Mucosa of descending colon (tissue), 3 donors: ENCODE results near the gene KAZN. TPM values are rescaled to one million over a fixed set of nuclear protein-coding genes. Genes with fewer than 3 reads are reported as not detected.

Experiments
- ATAC-seq: fragments of 200-7000 bp; cut with Tn5 transposase; one replicate; pipeline ENCODE4 v1.9.1; 2020; ENCODE audit warnings: mild to moderate bottlenecking, moderate library complexity
- DNase-seq, 3 donors: peaks; one replicate each; pipeline ENCODE4 v3.0.0-alpha.2; 2020
- H3K36me3 ChIP-seq: fragments of 200-600 bp; one replicate; pipeline ENCODE4 v1.8.0; 2021; ENCODE audit warnings: low read depth, mild to moderate bottlenecking
- H3K4me1 ChIP-seq: fragments of 200-600 bp; one replicate; pipeline ENCODE4 v1.8.0; 2021; ENCODE audit warnings: low read depth, mild to moderate bottlenecking
- H3K4me3 ChIP-seq: fragments of 200-600 bp; one replicate; pipeline ENCODE4 v1.8.0; 2021; ENCODE audit warnings: mild to moderate bottlenecking
- H3K9me3 ChIP-seq: fragments of 200-600 bp; one replicate; pipeline ENCODE4 v1.8.0; 2021; ENCODE audit warnings: mild to moderate bottlenecking
- intact Hi-C, 2 donors: fragments of 100-400 bp; cut with DNase I in 1 of 2; cut with micrococcal nuclease in 1 of 2; formaldehyde crosslinking; loops; one replicate each; pipeline versions ENCODE4 v1.11.0 to v1.11.1; 2022; cut with DNase I, micrococcal nuclease
- total RNA-seq, 3 donors: library from RNA; stranded (reverse); fragmentation: NEBNext Ultra II Directional in 2 of 3; extraction: Animal tissue kit (Norgen Biotek cat#: 25700) in 2 of 3; gene quantifications; one replicate each; pipeline versions ENCODE4 v1.2.1 to v1.2.4, GENCODE V29; 2021 to 2023
- TF ChIP-seq, protein P1 (sequence below): fragments of 200-600 bp; IDR thresholded peaks from one replicate; pipeline ENCODE4 v1.8.0; 2022; ENCODE audit warnings: antibody characterized with exemption, mild to moderate bottlenecking
- donor health status: DM: no; HTN: no; CAD: no; lungs with moderate emphysema.
- donor health status: DM: no; HTN: no; CAD: no.
- donor health status: DM: no; HTN: yes; CAD: no.

Gene KAZN
- total RNA-seq, 3 donors from 2014 or later: 9.7 to 21.9 (median 15.8) TPM

DNA sequence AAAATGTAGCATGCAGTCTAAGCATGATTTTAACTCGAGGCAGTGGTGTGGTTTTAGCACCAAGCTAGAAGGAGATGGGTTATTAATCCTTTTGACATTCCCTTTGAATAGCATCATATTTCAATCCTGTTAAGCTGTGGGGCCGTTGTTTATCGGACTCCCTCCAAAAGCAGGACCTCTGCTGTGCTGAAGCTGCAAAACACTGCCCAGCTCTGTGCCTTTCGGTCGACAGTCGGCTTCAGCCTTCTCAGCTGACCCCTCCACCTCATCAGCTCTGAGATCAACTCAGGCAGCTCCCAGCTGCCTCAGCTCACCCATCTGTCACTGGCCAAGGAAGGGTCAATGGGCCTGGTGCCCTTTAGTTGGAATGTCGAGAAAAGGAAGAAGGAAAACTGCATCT, 95.5 kb downstream of the KAZN start:
- TF ChIP-seq, protein P1, sequence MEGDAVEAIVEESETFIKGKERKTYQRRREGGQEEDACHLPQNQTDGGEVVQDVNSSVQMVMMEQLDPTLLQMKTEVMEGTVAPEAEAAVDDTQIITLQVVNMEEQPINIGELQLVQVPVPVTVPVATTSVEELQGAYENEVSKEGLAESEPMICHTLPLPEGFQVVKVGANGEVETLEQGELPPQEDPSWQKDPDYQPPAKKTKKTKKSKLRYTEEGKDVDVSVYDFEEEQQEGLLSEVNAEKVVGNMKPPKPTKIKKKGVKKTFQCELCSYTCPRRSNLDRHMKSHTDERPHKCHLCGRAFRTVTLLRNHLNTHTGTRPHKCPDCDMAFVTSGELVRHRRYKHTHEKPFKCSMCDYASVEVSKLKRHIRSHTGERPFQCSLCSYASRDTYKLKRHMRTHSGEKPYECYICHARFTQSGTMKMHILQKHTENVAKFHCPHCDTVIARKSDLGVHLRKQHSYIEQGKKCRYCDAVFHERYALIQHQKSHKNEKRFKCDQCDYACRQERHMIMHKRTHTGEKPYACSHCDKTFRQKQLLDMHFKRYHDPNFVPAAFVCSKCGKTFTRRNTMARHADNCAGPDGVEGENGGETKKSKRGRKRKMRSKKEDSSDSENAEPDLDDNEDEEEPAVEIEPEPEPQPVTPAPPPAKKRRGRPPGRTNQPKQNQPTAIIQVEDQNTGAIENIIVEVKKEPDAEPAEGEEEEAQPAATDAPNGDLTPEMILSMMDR: no peak
- H3K4me3 ChIP-seq: no peak overlapping the region
- DNase-seq: peak in 1 of 3 donors; percentile 2
- ATAC-seq: no peak
- intact Hi-C loops: no loop called here
- no peaks in the 10 kb centered on the region for H3K9me3 ChIP-seq
- H3K36me3 ChIP-seq: no peaks in the 10 kb centered on the region
- no peaks in the 10 kb centered on the region for H3K4me1 ChIP-seq

DNA sequence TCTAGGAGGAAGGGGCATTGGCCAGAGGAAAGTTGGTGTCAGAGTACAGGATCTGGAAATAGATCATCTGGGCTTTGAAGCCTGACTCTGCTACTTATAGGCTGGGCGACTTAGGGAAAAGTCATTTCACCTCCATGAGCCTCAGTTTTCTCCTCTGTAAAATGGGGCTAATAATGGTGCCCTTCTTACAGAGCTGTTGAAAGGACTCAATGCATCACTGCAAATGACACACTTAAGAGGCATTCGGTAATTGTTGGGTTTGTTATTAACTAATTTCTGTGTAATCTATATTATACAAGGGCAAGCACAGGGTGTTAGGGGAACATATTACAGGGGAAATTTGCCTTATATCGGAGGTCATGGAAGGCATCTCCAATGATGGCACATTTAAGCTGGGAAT, 96.1 kb downstream of the KAZN start:
- H3K4me1 ChIP-seq: no peaks in the 10 kb centered on the region
- TF ChIP-seq, protein P1: no peak
- intact Hi-C loops: no loop called here
- no peak for ATAC-seq
- no peak overlapping the region for H3K4me3 ChIP-seq
- H3K36me3 ChIP-seq: no peaks in the 10 kb centered on the region
- H3K9me3 ChIP-seq: no peaks in the 10 kb centered on the region
- DNase-seq: no peak

DNA sequence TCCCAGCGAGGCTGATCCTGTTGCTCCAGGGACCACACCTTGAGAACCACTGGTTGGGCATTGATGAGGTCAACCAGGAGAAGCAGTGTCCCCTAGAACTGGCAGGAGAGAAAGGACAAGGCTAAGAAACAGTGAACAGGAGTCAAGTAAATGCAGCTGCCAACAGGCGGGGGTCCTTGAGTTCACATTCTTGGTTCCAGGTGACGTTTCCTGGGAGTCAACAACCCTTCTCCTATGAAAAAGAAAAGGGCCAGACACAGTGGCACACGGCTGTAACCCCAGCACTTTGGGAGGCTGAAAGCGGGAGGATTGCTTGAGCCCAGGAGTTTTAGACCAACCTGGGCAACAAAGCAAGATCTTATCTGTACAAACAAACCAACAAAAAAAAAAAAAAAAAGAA, 98.3 kb downstream of the KAZN start:
- TF ChIP-seq, protein P1: no peak
- H3K4me3 ChIP-seq: no peak overlapping the region
- H3K36me3 ChIP-seq: no peaks in the 10 kb centered on the region
- intact Hi-C loops: no loop called here
- H3K9me3 ChIP-seq: no peaks in the 10 kb centered on the region
- ATAC-seq (no peak), DNase-seq (no peak)
- peaks cover 4% of the 10 kb centered on the region for H3K4me1 ChIP-seq

DNA sequence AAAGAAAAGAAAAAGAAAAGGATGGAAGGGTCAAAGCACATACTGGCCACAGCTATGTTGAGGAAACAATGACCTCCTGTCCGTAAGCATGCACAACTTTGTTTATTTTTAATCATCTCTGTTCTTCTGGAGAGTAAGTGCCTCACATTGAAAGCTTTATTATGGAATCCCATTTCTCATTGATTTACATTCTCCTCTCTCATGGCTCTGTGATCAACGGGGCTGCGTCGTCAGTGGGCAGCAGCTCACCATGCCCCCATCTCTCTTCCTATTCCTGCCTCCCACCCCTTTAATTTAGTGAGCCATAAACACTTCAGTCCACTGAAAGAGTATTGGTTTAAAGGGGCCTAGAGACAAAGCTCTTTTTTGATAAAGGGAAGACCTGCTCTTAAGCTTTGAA, 98.9 kb downstream of the KAZN start:
- Histone ChIP-seq H3K36me3 (no peaks in the 10 kb centered on the region), H3K4me1 (peaks cover 4% of the 10 kb centered on the region), H3K9me3 (no peaks in the 10 kb centered on the region), H3K4me3 (no peak overlapping the region)
- TF ChIP-seq, protein P1: no peak
- ATAC-seq: no peak
- no peak for DNase-seq
- intact Hi-C loops: no loop called here

DNA sequence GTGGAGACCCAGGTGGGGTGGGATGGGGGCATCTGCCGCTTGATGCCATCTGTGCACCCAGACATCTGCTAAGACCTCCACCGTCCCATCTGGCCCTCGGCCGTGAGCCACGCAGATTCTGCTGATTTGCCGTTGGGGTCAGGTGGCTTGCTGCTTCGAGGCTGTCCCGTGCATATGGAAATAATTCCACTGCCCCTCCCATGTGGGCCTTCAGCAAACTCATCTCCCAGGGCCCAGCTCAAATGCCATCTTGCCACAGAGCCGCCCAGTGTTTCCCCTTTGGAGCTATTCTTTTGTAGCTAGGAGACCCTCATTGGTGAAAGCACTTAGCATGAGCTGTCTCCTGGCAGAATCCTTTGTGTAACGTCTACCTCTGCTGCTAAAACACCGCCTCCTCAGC, 99.8 kb downstream of the KAZN start:
- Histone ChIP-seq H3K9me3 (no peaks in the 10 kb centered on the region), H3K4me3 (no peak overlapping the region), H3K36me3 (no peaks in the 10 kb centered on the region), H3K4me1 (peaks cover 4% of the 10 kb centered on the region)
- ATAC-seq (no peak), DNase-seq (no peak)
- TF ChIP-seq, protein P1: no peak
- intact Hi-C loops: no loop called here

DNA sequence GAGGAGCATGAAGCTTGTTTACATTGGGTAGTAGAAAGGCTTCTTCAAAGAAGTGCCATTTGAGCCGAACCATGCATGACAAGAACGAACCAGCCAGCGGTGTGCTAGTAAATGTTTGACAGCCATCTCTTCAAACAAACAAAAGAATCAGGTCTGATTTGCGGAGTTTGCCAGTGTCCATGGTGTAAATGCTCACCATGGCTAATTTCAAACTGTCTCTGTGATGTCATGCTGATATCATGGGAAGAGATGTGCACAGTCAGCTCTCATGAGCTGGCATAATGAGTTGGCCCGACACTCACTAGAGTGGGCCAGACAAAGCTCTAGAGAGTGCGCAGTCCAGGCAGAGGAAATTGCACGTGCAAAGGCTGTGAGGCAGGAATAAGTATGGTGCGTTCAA, 101.1 kb downstream of the KAZN start:
- intact Hi-C loops: no loop called here
- ATAC-seq: no peak
- H3K9me3 ChIP-seq: no peaks in the 10 kb centered on the region
- H3K36me3 ChIP-seq: no peaks in the 10 kb centered on the region
- H3K4me1 ChIP-seq: peaks cover 4% of the 10 kb centered on the region
- DNase-seq: no peak
- TF ChIP-seq, protein P1: no peak
- no peak overlapping the region for H3K4me3 ChIP-seq
